T-helper 22 cell (primary cell): ENCODE data around the gene CFAP54.
"Not testable (repeated sequence)": the region's sequence is repeated elsewhere in the genome, so short reads cannot be mapped to it uniquely, and the experiment has no call there.

Experiments used
- DNase-seq: peaks from one replicate; pipeline ENCODE4 v3.0.0-alpha.2; 2020; ENCODE audit warnings: low read depth

CFAP54 gene

GRCh38 chr12:96513681-96514080 is 24.3 kb downstream of the CFAP54 start:
- no peak for DNase-seq

- DNase-seq = no peak
Measured at GRCh38 chr12:96514328-96514727, 25.0 kb downstream of the CFAP54 start.

- DNase-seq = peak; percentile 58
Measured at GRCh38 chr12:96516472-96517430, 27.4 kb downstream of the CFAP54 start.

GRCh38 chr12:96520767-96521166 is 31.4 kb downstream of the CFAP54 start:
- no peak for DNase-seq

- no peak for DNase-seq
Measured at GRCh38 chr12:96521895-96522682, 32.7 kb downstream of the CFAP54 start.

- no peak for DNase-seq
Measured at GRCh38 chr12:96522690-96523089, 33.3 kb downstream of the CFAP54 start.

- no peak for DNase-seq
Measured at GRCh38 chr12:96526110-96526509, 36.7 kb downstream of the CFAP54 start.

GRCh38 chr12:96529912-96530311 is 40.5 kb downstream of the CFAP54 start:
- DNase-seq = no peak

GRCh38 chr12:96534339-96534738 is 45.0 kb downstream of the CFAP54 start:
- DNase-seq = no peak

- no peak for DNase-seq
Measured at GRCh38 chr12:96548384-96548783, 59.0 kb downstream of the CFAP54 start.

- no peak for DNase-seq
Measured at GRCh38 chr12:96549341-96549740, 60.0 kb downstream of the CFAP54 start.

- DNase-seq = no peak
Measured at GRCh38 chr12:96570579-96570978, 81.2 kb downstream of the CFAP54 start.

GRCh38 chr12:96571101-96571862 is 81.9 kb downstream of the CFAP54 start:
- no peak for DNase-seq

- DNase-seq = no peak
Measured at GRCh38 chr12:96578526-96579125, 89.2 kb downstream of the CFAP54 start.

GRCh38 chr12:96585977-96586376 is 96.6 kb downstream of the CFAP54 start:
- DNase-seq = no peak

- DNase-seq = no peak
Measured at GRCh38 chr12:96587691-96588090, 98.3 kb downstream of the CFAP54 start.

- DNase-seq = no peak
Measured at GRCh38 chr12:96590970-96591369, 101.6 kb downstream of the CFAP54 start.

GRCh38 chr12:96604374-96604773 is 115.0 kb downstream of the CFAP54 start:
- not testable (repeated sequence) for DNase-seq

GRCh38 chr12:96605684-96606083 is 116.3 kb downstream of the CFAP54 start:
- no peak for DNase-seq

GRCh38 chr12:96606134-96606533 is 116.8 kb downstream of the CFAP54 start:
- DNase-seq = no peak

- no peak for DNase-seq
Measured at GRCh38 chr12:96606644-96607043, 117.3 kb downstream of the CFAP54 start.

- no peak for DNase-seq
Measured at GRCh38 chr12:96617178-96617577, 127.8 kb downstream of the CFAP54 start.
